Measurements from ENCODE around the gene CHRNG.
A peak's percentile ranks its signal among the peaks of the same experiment; 100 is the strongest.

GRCh38 chr2:232537079-232537478 is 2.4 kb upstream of the CHRNG start:
- TF ChIP-seq EZH2 (IDR thresholded peaks at IDR 0.05; ENCODE audit: low read length, missing control alignments) = no peak
- TF ChIP-seq, protein P1, sequence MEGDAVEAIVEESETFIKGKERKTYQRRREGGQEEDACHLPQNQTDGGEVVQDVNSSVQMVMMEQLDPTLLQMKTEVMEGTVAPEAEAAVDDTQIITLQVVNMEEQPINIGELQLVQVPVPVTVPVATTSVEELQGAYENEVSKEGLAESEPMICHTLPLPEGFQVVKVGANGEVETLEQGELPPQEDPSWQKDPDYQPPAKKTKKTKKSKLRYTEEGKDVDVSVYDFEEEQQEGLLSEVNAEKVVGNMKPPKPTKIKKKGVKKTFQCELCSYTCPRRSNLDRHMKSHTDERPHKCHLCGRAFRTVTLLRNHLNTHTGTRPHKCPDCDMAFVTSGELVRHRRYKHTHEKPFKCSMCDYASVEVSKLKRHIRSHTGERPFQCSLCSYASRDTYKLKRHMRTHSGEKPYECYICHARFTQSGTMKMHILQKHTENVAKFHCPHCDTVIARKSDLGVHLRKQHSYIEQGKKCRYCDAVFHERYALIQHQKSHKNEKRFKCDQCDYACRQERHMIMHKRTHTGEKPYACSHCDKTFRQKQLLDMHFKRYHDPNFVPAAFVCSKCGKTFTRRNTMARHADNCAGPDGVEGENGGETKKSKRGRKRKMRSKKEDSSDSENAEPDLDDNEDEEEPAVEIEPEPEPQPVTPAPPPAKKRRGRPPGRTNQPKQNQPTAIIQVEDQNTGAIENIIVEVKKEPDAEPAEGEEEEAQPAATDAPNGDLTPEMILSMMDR (conservative IDR thresholded peaks at IDR 0.05 in 1 of 2, IDR thresholded peaks at IDR 0.05 in 1 of 2; ENCODE audit: low read depth in 1 of 2, low read length in 2 of 2) = peak in 1 of 2 donors; percentile 31
